ENCODE measurements around the gene TPK1. TPM values are rescaled to one million over a fixed set of nuclear protein-coding genes. Genes with fewer than 3 reads are reported as not detected.

The TPK1 gene
- total RNA-seq, 1 experiment from 2014 or later: 3.1 TPM

GRCh38 chr7:144782883-144783282 is 53.0 kb downstream of the TPK1 start:
- no peak overlapping the region for H3K27ac ChIP-seq (ENCODE audit: insufficient read length, low read depth, low read length)
- no peak overlapping the region for H2BK20ac ChIP-seq (ENCODE audit: low read depth, low read length, poor library complexity, severe bottlenecking)
- H2AK5ac ChIP-seq (ENCODE audit: insufficient read length, low read length): no peak overlapping the region
- no peak overlapping the region for H2BK15ac ChIP-seq (ENCODE audit: low read depth, low read length)
- H2AFZ ChIP-seq (ENCODE audit: low read length): no peak overlapping the region
- H3K79me2 ChIP-seq (ENCODE audit: insufficient read depth, low read length): no peaks in the 10 kb centered on the region
- no peak overlapping the region for H3K18ac ChIP-seq (ENCODE audit: insufficient read length, low read depth, low read length)
- no peak overlapping the region for H3K23ac ChIP-seq (ENCODE audit: insufficient read length, low read depth, low read length)
- H3K9ac ChIP-seq (ENCODE audit: extremely low read depth, insufficient read length, low read length): no peak overlapping the region
- H3K23me2 ChIP-seq (ENCODE audit: insufficient read length, low read depth, low read length, poor library complexity, severe bottlenecking): no peaks in the 10 kb centered on the region
- no peak overlapping the region for H4K91ac ChIP-seq (ENCODE audit: insufficient read length, low read depth, low read length)
- H3K36me3 Mint-ChIP-seq (ENCODE audit: insufficient read depth in 1 of 3, low read depth in 3 of 3): peaks cover 0 to 2% (median under 1%) of the 10 kb centered on the region in 3 experiments; a peak in 3 of 7 replicates
- peaks cover under 1 to 6% of the 10 kb centered on the region in 2 experiments; a peak in 3 of 5 replicates for H3K9me3 Mint-ChIP-seq
- no peaks in the 10 kb centered on the region for H3K9me3 ChIP-seq (ENCODE audit: control insufficient read depth, low read depth, low read length)
- no peaks in the 10 kb centered on the region for H4K20me1 ChIP-seq (ENCODE audit: control insufficient read depth, insufficient read depth, insufficient read length)
- no CpG with 5 or more reads among the region's 1 CpG for WGBS (ENCODE audit: extremely low coverage, insufficient read length, low lambda C conversion rate)
- no peak for DNase-seq
- H3K27me3 Mint-ChIP-seq (ENCODE audit: low read depth): no peaks in the 10 kb centered on the region
- no peak overlapping the region for H3K56ac ChIP-seq (ENCODE audit: insufficient read length, low read depth, low read length)
- H2BK12ac ChIP-seq (ENCODE audit: insufficient read length, low read depth, low read length): no peak overlapping the region
- H3K14ac ChIP-seq (ENCODE audit: insufficient read depth, low read length): no peak overlapping the region
- H3K4me1 Mint-ChIP-seq: peaks cover 20% of the 10 kb centered on the region in 2 experiments
- no peak overlapping the region; a peak in 1 of 7 replicates for H3K27ac Mint-ChIP-seq
- H3K4ac ChIP-seq (ENCODE audit: low read depth, low read length): no peak overlapping the region
- no peaks in the 10 kb centered on the region for H3K27me3 ChIP-seq (ENCODE audit: insufficient read depth, low read length)
- no peak overlapping the region for H4K8ac ChIP-seq (replicated peaks; ENCODE audit: insufficient read length, low read depth, low read length)
- no peak overlapping the region for H3K4me2 ChIP-seq (ENCODE audit: insufficient read depth, insufficient read length, low read length)
- TF ChIP-seq CTCF (conservative IDR thresholded peaks at IDR 0.05): no peak
- no peaks in the 10 kb centered on the region for H3K4me1 ChIP-seq (ENCODE audit: insufficient read depth, low read length)
- H3K79me1 ChIP-seq (ENCODE audit: insufficient read depth, low read depth, low read length, poor library complexity, severe bottlenecking): no peaks in the 10 kb centered on the region
- no peak overlapping the region for H3T11ph ChIP-seq (ENCODE audit: low read length)
- no peak overlapping the region for H3K4me3 Mint-ChIP-seq
- H2BK5ac ChIP-seq (ENCODE audit: insufficient read length, low read length): no peak overlapping the region
- no peak overlapping the region for H4K5ac ChIP-seq (ENCODE audit: insufficient read length, low read depth, low read length)
- H2BK120ac ChIP-seq (ENCODE audit: low read depth, low read length, poor library complexity, severe bottlenecking): no peak overlapping the region

All from H9 (cell line).